Stimulated activated CD8-positive, alpha-beta memory T cell treated with anti-CD3 and anti-CD28 coated beads, Interleukin-7, amount 100 ng/mL, for 4 hours (primary cell): Measurements from ENCODE around the gene CDH4.

Experiments used
- DNase-seq, 2 donors: peaks; one replicate each; pipeline ENCODE4 v3.0.0-alpha.2; 2020; ENCODE audit warnings: low read depth in 2 of 2

CDH4 gene

DNA sequence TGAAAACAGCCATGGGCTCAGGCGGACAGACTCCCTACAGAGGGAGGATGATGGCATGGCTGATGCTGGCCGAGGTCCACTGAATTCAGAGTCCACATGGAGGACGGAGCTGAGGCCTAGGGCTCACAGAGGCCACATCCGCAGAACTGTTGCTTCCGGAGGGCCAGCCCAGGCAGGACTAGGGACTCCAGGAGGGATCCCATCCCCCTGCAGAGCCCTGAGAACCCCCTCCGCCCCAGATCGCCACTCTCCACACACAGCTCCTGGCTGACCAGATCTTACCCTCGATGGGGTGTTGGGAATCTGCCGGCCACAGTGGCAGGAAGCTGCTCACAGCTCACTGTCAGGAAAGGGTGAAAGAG is 414.4 kb downstream of the CDH4 start:
- no peak for DNase-seq

DNA sequence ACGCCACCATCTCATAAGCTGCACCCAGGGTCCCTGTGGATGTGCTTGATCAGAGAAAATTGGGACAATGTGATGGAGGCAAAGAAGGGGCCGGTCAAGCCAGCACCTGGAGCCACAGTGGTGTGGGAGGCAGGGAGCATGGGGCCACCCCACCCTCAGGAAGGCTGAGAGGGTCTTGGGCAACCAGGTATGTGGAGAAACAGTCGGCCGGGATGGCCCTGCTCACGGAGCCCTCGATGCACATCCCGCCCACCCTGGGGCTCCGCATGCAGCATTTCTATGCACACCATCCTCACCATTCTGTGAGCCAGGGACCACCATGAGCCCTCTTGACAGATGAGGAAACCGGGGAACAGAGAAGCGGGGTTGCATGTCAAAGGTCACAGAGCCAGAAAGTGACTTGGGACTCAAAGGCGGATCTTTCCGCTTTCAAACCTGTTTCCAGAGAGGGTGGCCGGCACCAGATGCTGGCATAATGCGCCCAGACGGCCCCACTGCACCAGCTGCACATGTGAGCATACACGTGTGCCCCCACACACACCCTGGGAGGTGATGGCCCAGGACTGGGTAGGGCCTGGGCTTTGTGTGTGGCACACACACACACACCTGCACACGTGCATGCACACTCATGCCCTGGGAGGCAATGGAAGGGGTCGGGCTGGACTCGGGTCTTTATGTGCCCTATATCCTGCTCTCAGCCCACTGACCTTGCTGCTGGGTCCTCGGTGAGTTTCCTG is 415.2 kb downstream of the CDH4 start:
- no peak for DNase-seq

DNA sequence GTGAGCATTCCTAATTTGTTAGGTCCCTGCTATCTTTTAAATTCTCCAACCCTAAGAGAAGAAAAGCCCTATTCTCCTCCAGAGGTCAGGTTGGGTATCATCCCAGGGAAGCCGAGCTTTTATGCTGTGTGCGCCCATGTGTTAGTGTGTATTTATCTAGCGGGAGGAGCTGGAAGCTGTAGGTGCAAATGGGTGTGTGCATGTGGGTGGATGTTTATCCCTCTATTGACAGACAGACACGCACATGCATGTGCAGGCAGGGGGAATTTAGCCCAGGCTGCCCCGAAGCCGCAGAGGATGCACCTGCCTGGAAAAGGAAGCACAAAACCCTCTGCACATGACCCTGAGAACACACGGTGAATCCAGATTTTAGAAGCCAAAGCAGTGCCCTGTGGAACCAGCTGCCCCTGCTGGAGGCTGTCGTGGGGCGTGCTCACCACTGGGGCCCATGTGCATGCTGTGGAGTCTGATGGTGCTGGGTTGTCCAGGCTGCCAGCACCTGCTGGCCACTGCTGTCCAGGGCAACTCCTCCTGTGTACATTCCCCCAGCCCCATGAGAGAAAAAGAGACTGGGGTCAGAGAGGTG is 416.1 kb downstream of the CDH4 start:
- DNase-seq, result no peak

DNA sequence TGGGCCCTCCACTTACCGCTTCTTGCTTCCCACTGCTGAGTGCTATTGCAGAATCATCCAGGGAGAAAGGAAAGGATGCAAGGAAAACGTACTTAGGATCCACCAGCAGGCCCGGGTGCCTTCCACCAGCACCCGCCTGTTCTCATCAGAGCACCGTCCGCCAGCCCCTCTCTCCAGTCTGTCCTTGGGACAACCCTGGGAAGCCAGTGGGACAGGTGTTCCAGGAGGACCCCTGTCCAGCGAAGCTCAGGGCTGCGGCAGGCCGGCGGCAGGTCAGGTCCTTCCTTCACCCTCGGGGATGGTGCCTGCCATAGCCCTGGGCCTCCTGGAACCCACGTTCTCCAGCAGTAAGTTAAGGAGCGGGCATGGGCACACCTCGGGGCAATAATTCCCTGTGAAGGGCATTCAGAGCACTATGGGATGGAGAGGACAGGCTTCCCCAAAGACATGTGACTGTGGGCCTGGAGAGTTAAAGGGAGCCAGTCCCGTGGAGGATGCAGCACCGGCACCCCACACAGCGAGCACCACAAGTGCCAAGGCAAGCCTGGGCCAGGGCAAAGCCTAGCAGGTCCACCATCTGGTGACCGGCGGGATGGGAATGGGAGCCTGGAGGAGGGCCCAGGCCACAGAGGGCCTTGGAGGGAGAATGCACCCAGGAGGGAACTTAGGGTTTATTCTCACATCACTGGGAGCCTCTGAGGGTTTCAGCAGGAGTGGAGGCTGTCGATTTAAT is 416.9 kb downstream of the CDH4 start:
- no peak for DNase-seq

DNA sequence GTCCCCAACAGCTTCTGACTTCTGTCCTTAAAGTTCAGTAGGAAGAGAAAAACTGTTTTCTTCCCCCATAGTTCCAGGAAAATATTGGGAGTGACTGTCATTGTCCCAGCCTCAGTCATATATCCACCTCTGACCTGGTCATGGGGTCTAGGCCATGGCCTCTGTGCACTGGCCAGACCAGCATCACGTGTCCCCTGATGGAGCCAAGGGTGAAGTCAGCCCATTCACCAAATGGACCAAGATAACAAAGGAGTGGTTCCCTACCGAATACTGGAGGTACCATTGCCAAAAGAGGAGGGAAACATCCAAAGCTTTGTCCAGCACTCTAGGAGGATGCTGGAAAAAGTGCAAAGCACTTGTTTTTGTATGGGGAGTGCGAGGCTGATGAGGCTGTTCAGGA is 418.2 kb downstream of the CDH4 start:
- DNase-seq, result no peak

DNA sequence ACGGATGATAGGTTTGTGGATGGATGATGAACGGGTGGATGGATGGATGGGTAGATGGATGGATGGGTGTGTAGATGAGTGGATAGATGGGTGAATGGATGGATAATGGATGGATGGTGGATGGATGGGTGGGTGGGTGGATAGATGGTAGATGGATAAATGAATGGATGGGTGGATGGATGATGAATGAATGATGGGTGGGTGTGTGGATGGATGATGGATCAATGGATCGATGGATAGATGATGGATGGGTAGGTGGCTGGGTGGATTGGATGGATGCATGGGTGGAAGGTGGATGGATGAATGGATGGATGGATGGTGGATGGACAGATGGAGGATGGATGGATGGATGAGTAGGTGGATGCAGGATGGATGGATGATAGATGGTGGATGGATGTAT is 419.5 kb downstream of the CDH4 start:
- DNase-seq, result no peak

DNA sequence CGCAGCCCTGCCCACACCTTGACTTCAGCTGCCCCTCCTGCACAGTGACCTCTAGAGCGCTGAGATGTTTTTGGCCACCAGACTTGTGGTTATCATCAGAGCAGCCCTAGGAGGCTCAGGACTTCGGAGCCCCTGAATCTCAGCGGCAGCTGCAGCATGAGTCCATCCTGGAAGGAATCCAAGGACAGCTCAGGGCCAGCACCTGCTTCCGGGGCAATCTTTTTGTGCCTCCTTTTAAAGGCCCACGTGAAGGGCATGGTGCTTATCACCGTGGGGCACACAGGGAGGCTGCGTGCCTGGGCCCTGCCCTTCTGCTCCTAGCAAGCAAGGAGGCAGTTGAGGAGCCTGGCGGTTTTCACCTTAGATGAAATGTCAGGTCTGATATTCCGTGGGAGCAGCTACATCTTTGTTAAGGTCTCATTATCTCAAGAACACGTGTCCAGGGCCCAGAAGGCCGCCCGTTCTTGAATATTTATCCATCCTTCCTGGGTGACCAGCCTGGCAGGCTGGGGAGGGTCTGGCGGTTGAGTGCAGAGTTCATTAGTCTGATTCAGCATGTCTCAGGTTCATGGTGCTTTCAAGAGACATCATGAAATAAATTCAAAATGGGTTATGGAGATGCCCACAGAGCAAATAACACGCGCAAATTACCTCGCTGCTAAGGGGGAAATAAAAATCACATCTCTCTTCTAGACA is 421.2 kb downstream of the CDH4 start:
- DNase-seq, result no peak

DNA sequence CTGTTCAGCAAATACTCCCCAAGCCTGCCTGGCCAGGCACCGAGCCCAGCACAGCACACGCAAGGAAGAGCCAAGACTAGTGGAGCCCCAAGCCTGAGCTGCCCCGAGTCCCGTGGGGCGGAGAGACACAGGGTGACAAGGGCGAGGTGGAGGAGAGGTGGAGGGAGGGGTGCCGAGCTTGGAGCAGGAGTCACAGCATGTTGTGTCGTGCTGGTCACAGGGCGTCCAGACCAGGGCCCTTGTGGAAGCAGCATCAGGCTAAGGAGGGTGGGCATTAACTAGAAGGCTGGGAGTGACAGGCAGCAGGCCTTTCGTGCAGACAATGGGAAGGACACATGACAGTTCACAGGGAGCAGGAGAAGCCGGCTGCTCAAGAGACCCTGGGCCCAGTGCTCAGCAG is 422.1 kb downstream of the CDH4 start:
- DNase-seq, result no peak

DNA sequence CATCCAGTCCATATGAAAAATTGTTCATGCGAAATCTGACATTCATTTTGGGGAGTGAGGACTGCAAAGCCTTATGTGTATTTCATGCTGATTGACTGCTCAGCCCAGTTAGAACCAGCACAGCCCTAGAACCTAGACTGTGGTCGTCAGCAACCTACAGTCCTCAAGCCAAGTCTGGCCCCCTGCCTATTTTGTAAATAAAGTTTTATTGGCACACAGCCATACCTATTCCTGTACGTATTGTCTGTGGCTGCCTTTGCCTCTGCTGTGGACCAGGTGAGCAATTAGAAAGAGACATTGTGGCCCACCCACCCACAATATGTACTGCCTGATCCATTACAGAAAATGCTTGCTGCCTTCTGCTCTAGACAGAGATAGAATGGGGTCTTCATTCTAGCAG is 422.6 kb downstream of the CDH4 start:
- DNase-seq, result no peak

DNA sequence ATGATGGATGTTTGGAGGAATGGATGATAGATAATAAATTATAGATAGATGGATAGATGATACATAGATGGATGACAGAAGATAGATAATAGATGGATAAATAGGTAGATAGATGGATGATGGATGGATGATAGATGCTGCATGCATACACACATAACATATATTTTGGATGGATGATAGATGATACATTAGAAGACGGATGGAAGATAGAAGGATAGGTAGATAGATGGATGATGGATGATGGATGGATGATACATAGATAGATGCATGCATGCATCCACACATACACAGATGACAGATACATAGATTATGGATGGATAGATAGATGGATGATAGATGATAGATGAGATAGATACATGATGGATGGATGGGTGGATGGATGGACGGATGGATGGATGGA is 425.9 kb downstream of the CDH4 start:
- DNase-seq, result no peak

DNA sequence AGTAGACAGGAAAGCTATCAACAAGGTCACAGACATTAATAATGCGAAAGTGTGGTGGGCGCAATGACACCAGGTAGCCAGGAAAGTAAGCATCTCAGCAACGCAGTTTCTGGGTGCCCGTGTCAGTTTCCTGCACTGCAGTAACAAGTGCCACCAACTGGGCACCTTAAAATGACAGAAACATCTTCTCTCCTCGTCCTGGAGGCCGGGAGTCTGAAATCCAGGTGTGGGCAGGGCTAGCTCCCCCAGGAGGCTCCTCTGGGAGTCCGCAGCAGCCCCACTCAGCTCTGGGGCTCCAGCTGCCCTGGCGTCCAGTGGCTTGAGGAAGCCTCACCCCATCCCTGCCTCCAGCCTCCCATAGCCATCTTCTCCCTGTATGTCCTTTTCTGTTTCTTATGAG is 426.4 kb downstream of the CDH4 start:
- DNase-seq, result no peak

DNA sequence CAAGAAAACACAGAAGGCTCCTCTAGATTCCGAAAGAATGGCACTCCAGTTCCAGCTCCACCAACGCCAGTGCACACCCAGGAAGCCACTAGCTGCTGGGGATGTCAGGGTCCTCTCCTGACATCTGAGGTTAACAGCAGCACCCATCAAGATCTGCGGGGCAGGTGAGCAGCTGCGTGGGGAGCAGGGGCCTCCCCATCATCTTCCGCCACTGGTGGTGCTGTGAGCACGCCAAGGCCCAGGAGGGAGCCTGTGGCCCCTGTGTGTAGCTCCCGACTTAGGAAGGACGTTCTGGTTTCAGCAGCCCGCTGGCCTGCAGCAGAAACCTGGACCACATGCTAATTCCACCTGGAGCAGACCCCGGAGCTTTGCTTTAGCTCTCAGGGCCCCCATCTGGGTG is 427.4 kb downstream of the CDH4 start:
- no peak for DNase-seq

DNA sequence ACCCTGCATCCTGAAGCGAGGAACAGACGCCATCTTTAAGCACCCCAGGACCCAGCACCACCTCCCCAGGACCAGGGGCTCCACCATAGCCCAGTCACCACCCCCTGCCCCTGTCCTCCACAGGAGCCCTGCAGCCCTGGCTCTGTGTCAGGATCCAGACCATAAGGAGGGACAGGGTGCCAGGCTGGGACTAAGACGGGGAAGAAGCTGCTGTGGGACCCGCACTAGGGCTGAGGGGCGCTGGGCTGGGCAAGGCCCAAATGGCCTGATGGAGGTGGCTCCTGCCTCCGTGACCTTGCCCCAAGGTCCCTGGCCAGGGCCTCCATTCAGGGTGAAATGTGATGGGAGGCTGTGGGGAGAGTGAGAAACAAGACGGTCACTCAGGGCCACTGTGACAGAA is 428.0 kb downstream of the CDH4 start:
- no peak for DNase-seq

DNA sequence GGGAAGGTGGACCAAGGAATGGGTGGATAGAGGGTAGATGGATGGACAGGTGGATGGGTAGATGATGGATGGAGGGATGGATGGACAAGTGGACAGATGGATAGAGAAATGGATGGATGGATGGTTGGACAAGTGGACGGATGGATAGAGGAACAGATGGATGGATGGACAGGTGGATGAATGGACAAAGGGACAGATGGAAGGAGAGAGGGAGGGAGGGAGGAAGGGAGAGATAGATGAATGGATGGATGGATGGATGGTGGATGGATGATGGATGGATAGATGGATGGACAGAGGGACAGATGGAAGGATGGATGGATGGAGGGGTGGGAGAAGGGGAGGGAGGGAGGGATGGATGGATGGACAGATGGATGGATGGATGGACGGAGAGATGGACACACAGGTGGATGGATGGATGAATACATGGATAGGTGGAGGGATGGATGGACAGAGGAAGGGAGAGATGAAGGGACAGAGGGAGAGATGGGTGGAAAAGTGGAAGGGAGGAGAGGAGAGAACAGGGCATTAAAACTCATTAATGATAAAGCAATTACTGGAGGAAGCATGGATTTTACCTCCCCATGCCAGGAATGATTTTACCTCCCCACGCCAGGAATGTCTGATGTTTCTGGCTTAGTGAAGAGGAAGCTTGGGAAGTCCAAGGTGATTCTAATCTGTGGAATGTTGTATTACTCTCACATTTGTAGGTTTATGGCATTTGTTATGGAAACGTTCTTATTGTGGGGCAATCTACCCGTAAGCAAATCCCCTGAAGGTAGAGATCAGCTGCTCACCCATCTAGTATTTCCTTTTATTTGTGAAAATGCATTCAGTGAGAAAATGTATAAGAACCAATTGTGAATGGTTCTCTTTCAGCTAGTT is 430.3 kb downstream of the CDH4 start:
- DNase-seq, result no peak

DNA sequence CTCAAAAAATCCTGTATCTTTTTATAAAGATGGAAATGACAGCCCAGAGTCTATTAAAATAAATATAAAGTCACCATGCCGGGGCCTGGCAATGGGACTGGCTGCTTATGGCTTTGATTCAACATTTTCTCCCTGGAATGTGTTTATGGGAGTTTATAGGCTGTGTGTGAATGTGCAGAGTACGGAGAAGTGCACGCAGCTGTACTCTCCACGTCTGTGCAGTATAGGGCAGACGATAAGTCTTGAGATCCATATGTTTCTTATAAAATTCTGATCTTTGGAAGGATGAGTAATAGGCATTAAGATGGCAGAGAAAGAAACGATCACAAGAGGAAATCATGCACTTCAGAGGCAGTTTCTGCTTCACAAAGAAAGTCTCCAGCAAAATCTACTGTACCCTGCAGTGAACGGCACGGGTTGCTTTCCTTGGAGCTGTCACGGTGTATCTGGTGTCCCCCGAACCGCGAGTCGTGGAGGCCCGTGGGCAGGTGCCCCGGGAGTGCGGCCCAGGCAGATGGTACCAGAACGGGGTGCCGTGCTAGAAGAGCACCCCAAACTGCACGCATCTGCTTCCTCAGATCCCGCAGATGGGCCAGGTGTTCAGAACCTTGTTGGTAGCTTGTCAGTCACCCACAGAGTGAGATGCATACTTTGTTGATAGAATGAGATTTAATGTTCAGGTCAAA is 431.1 kb downstream of the CDH4 start:
- no peak for DNase-seq

DNA sequence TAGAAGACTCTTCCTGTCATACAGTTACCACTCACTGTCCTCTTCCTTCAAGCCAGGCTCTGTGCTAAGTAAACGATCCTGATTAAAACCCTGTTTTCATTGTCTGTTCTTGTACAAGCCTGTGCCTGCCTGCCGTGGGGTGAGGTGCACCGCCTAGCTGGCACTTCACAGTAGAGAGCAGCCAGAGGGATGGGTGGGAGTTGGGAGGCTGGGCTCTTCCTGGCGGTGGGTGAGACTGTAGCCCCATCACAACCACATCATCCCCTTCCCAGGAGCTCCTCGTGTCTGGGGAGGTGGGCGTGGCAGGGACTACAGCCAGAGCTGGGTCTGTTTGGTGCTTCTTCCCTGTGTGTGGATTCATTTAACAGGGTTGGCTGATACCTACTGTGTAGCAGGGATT is 431.7 kb downstream of the CDH4 start:
- DNase-seq, result no peak

DNA sequence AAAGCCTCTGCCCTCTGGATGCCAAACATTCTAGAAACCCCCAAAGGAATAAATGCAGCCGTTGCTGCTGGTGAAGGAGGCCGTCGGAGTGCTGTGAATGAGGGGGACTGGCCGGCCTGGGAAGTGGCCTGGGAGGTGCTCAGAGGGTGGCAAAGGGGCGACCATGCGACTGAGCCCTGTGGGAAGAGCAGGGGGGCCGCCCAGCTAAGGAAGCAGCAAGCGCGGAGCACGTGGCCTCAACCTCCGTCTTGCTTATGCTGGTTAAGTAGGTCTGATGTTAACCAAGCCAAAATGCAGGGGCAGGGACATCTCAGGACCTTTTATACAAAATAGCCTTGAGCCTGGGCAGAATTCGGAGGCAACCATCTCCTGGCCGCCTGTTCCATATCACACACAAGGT is 432.1 kb downstream of the CDH4 start:
- DNase-seq, result no peak

DNA sequence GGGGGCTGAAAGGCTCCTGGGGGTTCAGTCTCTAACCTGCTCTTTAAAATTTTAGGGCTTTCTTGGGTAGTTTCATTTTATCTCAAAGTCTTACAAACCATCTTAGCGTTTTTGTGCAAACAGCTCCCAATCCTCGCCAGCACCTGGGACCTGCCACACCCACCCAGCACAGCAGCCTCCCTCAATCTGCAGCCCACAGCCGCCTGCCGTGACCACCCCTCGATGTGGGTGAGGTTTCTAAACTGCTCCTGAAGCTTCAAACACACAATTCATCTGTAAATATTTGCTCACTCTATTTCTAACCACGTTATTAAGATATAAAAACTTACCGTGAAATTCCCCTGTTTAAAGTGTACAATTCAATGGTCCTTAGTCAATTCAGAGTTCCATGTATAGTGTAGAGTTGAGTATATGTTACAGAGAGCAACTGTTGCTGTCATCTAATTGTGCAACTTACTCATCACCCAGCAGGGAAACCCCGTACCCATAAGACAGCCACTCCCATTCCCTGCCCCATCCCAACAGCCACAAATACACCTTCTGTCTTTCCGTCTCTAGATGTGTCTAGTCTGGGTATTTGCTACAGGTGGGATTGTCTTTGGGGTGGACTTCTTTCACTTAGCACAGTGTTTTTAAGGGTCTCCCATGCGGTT is 432.6 kb downstream of the CDH4 start:
- no peak for DNase-seq

DNA sequence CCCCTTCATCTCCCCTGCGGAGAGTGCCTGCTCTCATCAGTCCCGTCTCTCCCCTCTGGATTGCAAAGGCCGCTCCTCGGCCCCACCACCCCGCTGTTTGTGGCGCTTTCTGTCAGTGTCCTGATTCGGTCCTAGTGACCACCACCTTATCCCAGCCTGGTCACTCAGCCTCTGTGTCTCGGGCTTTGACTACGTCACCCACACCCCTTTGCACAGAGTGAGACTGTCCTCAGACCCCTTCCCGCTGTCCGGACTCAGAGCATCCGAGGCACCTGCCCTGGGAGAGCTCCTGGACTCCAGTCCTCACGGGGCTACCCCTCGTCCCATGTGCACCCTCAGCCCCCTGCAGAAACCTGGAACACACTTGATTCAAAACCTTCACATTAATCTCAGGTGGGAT is 433.4 kb downstream of the CDH4 start:
- no peak for DNase-seq

DNA sequence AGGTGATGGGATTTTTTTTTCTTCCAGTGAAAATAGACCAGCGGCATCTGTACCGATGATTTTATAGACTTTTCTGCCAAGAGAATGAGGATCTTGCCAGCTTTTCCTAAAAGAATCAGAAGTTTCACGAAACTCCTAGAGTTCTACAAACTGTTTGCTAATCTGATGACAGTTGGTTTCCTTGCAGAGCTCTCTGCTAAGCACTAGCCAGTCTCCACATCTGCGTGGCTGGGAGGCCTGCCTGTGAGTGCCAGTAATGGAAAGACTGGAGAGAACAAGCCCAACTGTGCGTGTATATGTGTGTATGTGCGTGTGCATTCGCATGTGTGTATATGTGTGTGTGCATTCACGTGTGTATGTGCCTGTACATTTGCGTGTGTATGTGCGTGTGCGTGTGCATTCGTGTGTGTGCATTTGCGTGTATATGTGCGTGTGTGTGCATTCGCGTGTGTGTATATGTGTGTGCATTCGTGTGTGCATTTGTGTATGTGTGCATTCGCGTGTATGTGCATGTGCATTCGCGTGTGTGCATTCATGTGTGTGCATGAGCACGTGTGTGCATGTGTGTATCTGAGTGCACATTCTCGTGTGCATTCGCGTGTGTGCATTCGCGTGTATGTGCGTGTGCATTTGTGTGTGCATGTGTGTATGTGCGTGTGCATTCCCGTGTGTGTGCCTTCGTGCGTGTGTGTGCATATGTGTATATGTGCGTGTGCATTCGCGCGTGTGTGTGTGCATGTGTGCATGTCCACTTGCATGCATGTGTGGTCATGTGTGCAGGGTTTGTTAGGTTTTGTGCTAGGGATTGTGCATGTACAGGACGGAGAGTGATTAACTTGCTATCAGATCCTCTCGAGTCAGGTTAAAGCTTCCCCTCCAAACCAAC is 434.2 kb downstream of the CDH4 start:
- DNase-seq, result no peak
